Neural cell (in vitro differentiated cells): Measurements from ENCODE around the gene ZFP69. TPM values are rescaled to one million over a fixed set of nuclear protein-coding genes. Genes with fewer than 3 reads are reported as not detected.

ENCODE experiments used
- H2AFZ ChIP-seq: fragments of 200-600, 300-800 bp; sonication (generic), shearing (Covaris generic); 2 replicates; pipeline ENCODE4 v1.6.0; 2014; ENCODE audit warnings: low read depth, mild to moderate bottlenecking, antibody characterized with exemption, low read length, moderate library complexity
- H3F3A ChIP-seq: fragments of 200-600 bp; shearing (Covaris generic); 2 replicates; pipeline ENCODE4 v1.6.1; 2016; ENCODE audit warnings: mild to moderate bottlenecking, moderate library complexity, mixed read lengths, antibody characterized with exemption, low read length; ENCODE audit not compliant: insufficient read depth, poor library complexity, severe bottlenecking
- H3K27ac ChIP-seq: fragments of 200-600, 300-800 bp; sonication (generic), shearing (Covaris generic); 2 replicates; pipeline ENCODE4 v1.5.1; 2014; ENCODE audit warnings: mild to moderate bottlenecking, low read length, moderate library complexity
- H3K27me3 ChIP-seq: fragments of 300-800, 200-600 bp; sonication (generic), shearing (Covaris generic); 2 replicates; pipeline ENCODE4 v1.6.0; 2014; ENCODE audit warnings: mild to moderate bottlenecking, low read depth, low read length, moderate library complexity; ENCODE audit not compliant: insufficient read depth
- H3K36me3 ChIP-seq: fragments of 300-800, 200-600 bp; sonication (generic), shearing (Covaris generic); 2 replicates; pipeline ENCODE4 v1.5.1; 2014; ENCODE audit warnings: mild to moderate bottlenecking, antibody characterized with exemption, low read length, moderate library complexity; ENCODE audit not compliant: insufficient read depth
- H3K4me2 ChIP-seq: fragments of 300-800, 200-600 bp; sonication (generic), shearing (Covaris generic); 2 replicates; pipeline ENCODE4 v1.6.0; 2014; ENCODE audit warnings: mild to moderate bottlenecking, low read length
- H3K4me3 ChIP-seq: fragments of 300-800, 200-600 bp; sonication (generic), shearing (Covaris generic); 2 replicates; pipeline ENCODE4 v1.5.1; 2014; ENCODE audit warnings: mild to moderate bottlenecking, low read length, moderate library complexity
- H3K79me2 ChIP-seq: fragments of 200-600 bp; shearing (Covaris generic); replicated peaks from 2 replicates; pipeline ENCODE4 v1.6.0; 2014; ENCODE audit warnings: mild to moderate bottlenecking, low read length, moderate library complexity; ENCODE audit not compliant: insufficient read depth
- H3K9ac ChIP-seq: fragments of 300-800, 200-600 bp; sonication (generic), shearing (Covaris generic); 2 replicates; pipeline ENCODE4 v1.6.1; 2016; ENCODE audit warnings: mild to moderate bottlenecking, low read length, mixed read lengths
- H3K9me2 ChIP-seq: fragments of 200-600 bp; shearing (Covaris generic); 2 replicates; pipeline ENCODE4 v1.6.1; 2016; ENCODE audit warnings: mild to moderate bottlenecking, low read length, mixed read lengths; ENCODE audit not compliant: insufficient read depth
- H3K9me3 ChIP-seq: fragments of 200-600, 300-800 bp; sonication (generic), shearing (Covaris generic); 2 replicates; pipeline ENCODE4 v1.6.1; 2016; ENCODE audit warnings: mild to moderate bottlenecking, mixed run types, low read length, moderate library complexity, mixed read lengths
- H4K20me1 ChIP-seq: fragments of 200-600 bp; shearing (Covaris generic); 2 replicates; pipeline ENCODE4 v1.6.1; 2016; ENCODE audit warnings: mild to moderate bottlenecking, mixed run types; ENCODE audit not compliant: insufficient read depth
- CTCF ChIP-seq: fragments of 450-650 bp; IDR thresholded peaks from 2 replicates; pipeline ENCODE4 v1.5.1; 2014; ENCODE audit warnings: antibody characterized with exemption, mild to moderate bottlenecking, moderate library complexity; ENCODE audit not compliant: poor library complexity, severe bottlenecking
- EP300 ChIP-seq: fragments of 450-650 bp; conservative IDR thresholded peaks from 2 replicates; pipeline ENCODE4 v1.6.1; 2014; ENCODE audit warnings: antibody characterized with exemption, mild to moderate bottlenecking, moderate library complexity; ENCODE audit not compliant: poor library complexity, severe bottlenecking
- EZH2 ChIP-seq: fragments of 200-600, 300-800 bp; shearing (Covaris generic), sonication (generic); IDR thresholded peaks from 2 replicates; pipeline ENCODE4 v1.6.1; 2014; ENCODE audit warnings: antibody characterized with exemption, low read length, borderline replicate concordance, mild to moderate bottlenecking; ENCODE audit not compliant: insufficient read depth, poor library complexity, severe bottlenecking
- MXI1 ChIP-seq: fragments of 450-650 bp; conservative IDR thresholded peaks from 2 replicates; pipeline ENCODE4 v1.6.1; 2014; ENCODE audit warnings: antibody characterized with exemption, mild to moderate bottlenecking; ENCODE audit not compliant: poor library complexity, severe bottlenecking
- POLR2AphosphoS5 ChIP-seq: IDR thresholded peaks from 2 replicates; pipeline ENCODE4 v1.6.1; 2012
- RAD21 ChIP-seq: fragments of 450-650 bp; conservative IDR thresholded peaks from 2 replicates; pipeline ENCODE4 v1.6.1; 2014; ENCODE audit warnings: antibody characterized with exemption, mild to moderate bottlenecking, moderate library complexity
- REST ChIP-seq: IDR thresholded peaks from 2 replicates; pipeline ENCODE4 v1.6.1; 2012; ENCODE audit warnings: borderline replicate concordance
- SMC3 ChIP-seq: fragments of 450-650 bp; conservative IDR thresholded peaks from 2 replicates; pipeline ENCODE4 v1.6.1; 2014; ENCODE audit warnings: antibody characterized with exemption, mild to moderate bottlenecking, moderate library complexity; ENCODE audit not compliant: poor library complexity
- TAF1 ChIP-seq: IDR thresholded peaks from 2 replicates; pipeline ENCODE4 v1.6.1; 2012; ENCODE audit warnings: low read depth
- polyA minus RNA-seq: library from RNA; depleted of rRNA, polyadenylated mRNA; stranded (reverse); fragments of >200 nt; gene quantifications from 2 replicates; pipeline ENCODE4 v1.2.3, GENCODE V29; 2014
- polyA plus RNA-seq: library from polyadenylated mRNA; depleted of rRNA; stranded (reverse); fragments of >200 nt; gene quantifications from 2 replicates; pipeline ENCODE4 v1.2.3, GENCODE V29; 2014

Gene ZFP69
- polyA plus RNA-seq (11.6 and 12.3 TPM in 2 replicates), polyA minus RNA-seq (10.5 and 11.8 TPM in 2 replicates)

GRCh38 chr1:40476924-40477677, at the start of gene ZFP69:
Gene ZFP69, plus strand, starts transcription at chr1:40477290. Its CDS starts 2,072 bp downstream, at chr1:40479362.
- no peak for TF ChIP-seq REST
- peak; percentile 33 for TF ChIP-seq TAF1
- TF ChIP-seq EP300: peak; percentile 23
- TF ChIP-seq SMC3: peak; percentile 20
- peak; percentile 82 for TF ChIP-seq MXI1
- TF ChIP-seq POLR2AphosphoS5: peak; percentile 54
- TF ChIP-seq RAD21: peak; percentile 24
- TF ChIP-seq EZH2: no peak
- TF ChIP-seq CTCF: peak; percentile 22
- Histone ChIP-seq H3K27me3 (no peaks in the 10 kb centered on the region), H3K79me2 (no peaks in the 10 kb centered on the region), H3F3A (no peaks in the 10 kb centered on the region), H3K4me3 (peak within 1 kb of the TSS; percentile 74), H3K9me3 (peaks cover 3% of the 10 kb centered on the region), H3K9me2 (no peaks in the 10 kb centered on the region), H2AFZ (peak within 1 kb of the TSS; percentile 66), H3K36me3 (no peaks in the 10 kb centered on the region), H3K4me2 (peak within 1 kb of the TSS; percentile 57), H3K9ac (peak within 1 kb of the TSS; percentile 70), H3K27ac (peak within 1 kb of the TSS; percentile 38), H4K20me1 (no peaks in the 10 kb centered on the region)

GRCh38 chr1:40431385-40431784, 45.7 kb upstream of the ZFP69 start:
- H4K20me1 ChIP-seq: no peaks in the 10 kb centered on the region
- TF ChIP-seq EZH2 (no peak), TAF1 (no peak), REST (no peak), SMC3 (no peak), EP300 (no peak), MXI1 (no peak), CTCF (no peak), RAD21 (no peak)
- no peak overlapping the region for H2AFZ ChIP-seq
- no peaks in the 10 kb centered on the region for H3K27me3 ChIP-seq
- H3K79me2 ChIP-seq: no peaks in the 10 kb centered on the region
- H3K36me3 ChIP-seq: no peaks in the 10 kb centered on the region
- H3K4me3 ChIP-seq: no peak overlapping the region
- H3K9me2 ChIP-seq: no peaks in the 10 kb centered on the region
- H3K27ac ChIP-seq: no peak overlapping the region
- H3K4me2 ChIP-seq: no peak overlapping the region
- H3K9me3 ChIP-seq: no peaks in the 10 kb centered on the region
- no peak overlapping the region for H3K9ac ChIP-seq
- no peaks in the 10 kb centered on the region for H3F3A ChIP-seq
